Activated naive CD4-positive, alpha-beta T cell treated with anti-CD3 and anti-CD28 coated beads, Interleukin-2, amount 50 U/mL, for 24 hours (primary cell): ENCODE measurements around the gene PPT2.
"Not testable (repeated sequence)": the region's sequence is repeated elsewhere in the genome, so short reads cannot be mapped to it uniquely, and the experiment has no call there.

Experiments used
- H3K27ac Mint-ChIP-seq: one replicate; pipeline ENCODE4 v1.8.0; 2021; ENCODE audit warnings: mild to moderate bottlenecking, mixed read lengths
- H3K27me3 Mint-ChIP-seq: one replicate; pipeline ENCODE4 v1.8.0; 2021; ENCODE audit warnings: mixed read lengths
- H3K36me3 Mint-ChIP-seq: one replicate; pipeline ENCODE4 v1.8.0; 2021; ENCODE audit warnings: mixed read lengths
- H3K4me1 Mint-ChIP-seq: one replicate; pipeline ENCODE4 v1.8.0; 2021; ENCODE audit warnings: mixed read lengths
- H3K4me3 Mint-ChIP-seq: one replicate; pipeline ENCODE4 v1.8.0; 2021; ENCODE audit warnings: mild to moderate bottlenecking, mixed read lengths
- H3K9me3 Mint-ChIP-seq: one replicate; pipeline ENCODE4 v1.8.0; 2021; ENCODE audit warnings: mixed read lengths

Gene PPT2

GRCh38 chr6:32194825-32195651, 41.1 kb downstream of the PPT2 start:
- Mint-ChIP-seq H3K4me3 (peak overlapping the region; percentile 95), H3K27me3 (no peaks in the 10 kb centered on the region), H3K27ac (peak overlapping the region; percentile 97), H3K9me3 (no peaks in the 10 kb centered on the region), H3K36me3 (peaks cover 3% of the 10 kb centered on the region), H3K4me1 (peaks cover 49% of the 10 kb centered on the region)

DNA sequence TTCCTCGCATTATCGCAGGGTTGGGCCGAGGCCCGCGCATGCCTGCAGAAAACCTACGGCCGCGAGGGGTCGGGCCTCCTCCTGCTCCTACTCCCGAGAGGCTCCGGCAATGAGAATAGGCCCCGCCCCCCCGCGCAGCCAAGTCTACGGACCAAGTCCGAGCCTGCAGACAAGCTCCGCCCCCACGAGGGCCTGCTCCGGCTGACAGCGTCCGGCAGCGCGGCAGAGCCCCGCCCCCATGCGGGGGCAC, 41.6 kb downstream of the PPT2 start:
- peaks cover 3% of the 10 kb centered on the region for H3K36me3 Mint-ChIP-seq
- peak overlapping the region; percentile 95 for H3K4me3 Mint-ChIP-seq
- H3K27ac Mint-ChIP-seq = peak overlapping the region; percentile 97
- H3K4me1 Mint-ChIP-seq = peaks cover 49% of the 10 kb centered on the region
- no peaks in the 10 kb centered on the region for H3K27me3 Mint-ChIP-seq
- H3K9me3 Mint-ChIP-seq = no peaks in the 10 kb centered on the region

DNA sequence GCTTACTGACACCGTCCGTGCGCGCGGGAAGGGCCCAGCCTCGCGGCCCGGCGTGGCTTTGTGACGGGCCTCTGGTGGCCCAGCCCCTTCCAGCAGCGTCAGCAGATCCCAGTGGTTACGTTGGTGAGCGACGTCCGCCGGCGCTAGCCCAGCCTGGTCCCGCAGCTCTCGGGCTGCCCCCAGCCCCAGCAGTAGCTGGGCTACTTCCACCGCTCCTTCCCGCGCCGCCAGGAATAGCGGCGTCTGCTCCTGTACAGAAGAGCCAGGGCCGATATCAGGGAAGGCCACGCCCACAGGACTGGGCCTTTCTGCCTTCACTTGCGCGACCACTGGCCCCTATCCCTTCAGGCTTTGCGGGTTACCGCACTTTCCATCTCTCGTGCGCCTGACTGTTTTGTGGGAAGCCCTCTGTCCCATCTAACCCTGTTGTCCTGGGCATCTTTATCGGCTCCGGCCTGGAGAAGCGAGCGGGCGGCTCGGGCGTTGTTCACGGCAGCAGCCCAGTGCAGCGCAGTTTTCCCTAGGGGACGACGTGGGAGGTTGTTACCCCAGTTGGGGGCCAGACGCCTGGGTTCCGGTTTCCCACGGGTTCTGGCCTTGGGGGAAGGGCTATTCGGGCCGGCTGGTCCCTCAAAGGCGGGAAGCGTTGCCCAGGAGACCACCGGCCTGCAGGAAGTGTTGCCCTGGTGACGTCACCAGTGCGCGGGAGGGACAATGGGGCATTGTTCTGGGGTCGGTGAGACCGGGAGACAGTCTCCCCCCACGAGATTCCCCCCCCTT, 42.2 kb downstream of the PPT2 start:
- H3K4me1 Mint-ChIP-seq = peaks cover 47% of the 10 kb centered on the region
- no peaks in the 10 kb centered on the region for H3K27me3 Mint-ChIP-seq
- peak overlapping the region; percentile 98 for H3K27ac Mint-ChIP-seq
- no peaks in the 10 kb centered on the region for H3K9me3 Mint-ChIP-seq
- peak overlapping the region; percentile 95 for H3K4me3 Mint-ChIP-seq
- peaks cover 3% of the 10 kb centered on the region for H3K36me3 Mint-ChIP-seq

GRCh38 chr6:32196682-32197616, 43.0 kb downstream of the PPT2 start:
- Mint-ChIP-seq H3K27ac (peak overlapping the region; percentile 69), H3K9me3 (no peaks in the 10 kb centered on the region), H3K27me3 (no peaks in the 10 kb centered on the region), H3K36me3 (no peaks in the 10 kb centered on the region), H3K4me3 (peak overlapping the region; percentile 95), H3K4me1 (peaks cover 40% of the 10 kb centered on the region)

- no peak overlapping the region for H3K4me3 Mint-ChIP-seq
Measured at GRCh38 chr6:32198345-32198696, 44.4 kb downstream of the PPT2 start.

DNA sequence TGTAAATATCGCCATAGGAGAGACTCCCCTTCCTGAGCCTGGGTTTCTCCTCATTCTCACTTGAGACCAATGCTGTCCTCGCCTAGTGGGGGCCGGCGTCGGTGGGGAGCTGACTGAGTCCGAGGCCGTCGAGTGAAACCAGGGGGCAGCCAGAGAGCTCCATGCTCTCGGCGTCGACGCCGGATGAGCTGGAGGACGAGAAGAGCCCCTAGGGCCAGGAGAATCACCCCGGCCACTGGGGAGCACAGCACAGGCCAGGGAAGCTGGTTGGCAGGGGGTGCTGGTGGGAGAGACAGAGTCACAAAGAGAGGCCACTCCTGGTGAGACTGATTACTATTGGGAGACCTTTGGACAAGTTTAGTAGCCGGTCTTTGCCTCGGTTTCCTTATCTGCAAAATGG, 44.9 kb downstream of the PPT2 start:
- H3K9me3 Mint-ChIP-seq = no peaks in the 10 kb centered on the region
- no peaks in the 10 kb centered on the region for H3K36me3 Mint-ChIP-seq
- no peak overlapping the region for H3K27ac Mint-ChIP-seq
- no peak overlapping the region for H3K4me3 Mint-ChIP-seq
- H3K4me1 Mint-ChIP-seq = peaks cover 28% of the 10 kb centered on the region
- H3K27me3 Mint-ChIP-seq = no peaks in the 10 kb centered on the region

More at GRCh38 chr6:32198345-32198696, 44.4 kb downstream of the PPT2 start:
- Mint-ChIP-seq H3K27ac (no peak overlapping the region), H3K9me3 (no peaks in the 10 kb centered on the region), H3K27me3 (no peaks in the 10 kb centered on the region), H3K4me1 (peaks cover 33% of the 10 kb centered on the region), H3K36me3 (no peaks in the 10 kb centered on the region)

DNA sequence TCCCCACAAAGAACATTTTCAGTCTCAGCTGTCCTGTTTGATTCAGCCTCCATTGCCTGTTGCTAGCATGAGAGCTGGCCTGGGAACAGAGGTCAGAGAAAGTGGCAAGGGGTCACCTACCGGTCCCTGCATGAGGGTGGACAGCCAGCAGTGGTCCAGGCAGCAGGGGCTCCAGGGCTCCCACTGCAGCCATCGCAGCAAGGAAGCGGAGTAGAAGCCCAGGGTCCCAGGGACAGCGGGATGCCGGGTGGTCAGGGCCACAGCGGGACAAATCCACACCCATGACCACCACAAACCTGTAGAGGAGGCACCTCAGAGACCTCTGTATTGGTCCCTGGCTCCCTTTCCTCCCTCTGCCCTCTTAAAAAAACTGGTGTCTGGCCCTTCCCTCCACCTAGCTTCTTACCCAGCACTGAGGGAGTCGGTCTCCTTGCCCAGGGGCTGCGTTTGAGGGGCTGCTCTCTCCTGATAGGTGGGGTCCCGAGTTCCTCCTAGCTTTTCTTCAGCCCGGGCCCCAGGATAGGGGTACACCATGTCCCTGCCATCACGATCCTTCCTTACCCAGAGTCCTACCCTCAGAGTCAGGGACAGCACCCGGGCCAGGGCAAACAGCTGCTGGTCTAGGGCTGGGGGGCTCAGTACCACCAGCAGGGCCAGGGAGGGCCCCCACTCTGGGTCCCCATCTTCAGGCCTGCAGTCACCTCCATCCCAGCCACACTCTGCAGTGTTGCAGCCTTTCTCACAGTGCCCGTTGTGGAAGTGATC, 47.0 kb downstream of the PPT2 start:
- H3K27ac Mint-ChIP-seq = no peak overlapping the region
- H3K4me1 Mint-ChIP-seq = peaks cover 11% of the 10 kb centered on the region
- H3K9me3 Mint-ChIP-seq = no peaks in the 10 kb centered on the region
- no peaks in the 10 kb centered on the region for H3K36me3 Mint-ChIP-seq
- no peaks in the 10 kb centered on the region for H3K27me3 Mint-ChIP-seq
- H3K4me3 Mint-ChIP-seq = no peak overlapping the region

- peaks cover under 1% of the 10 kb centered on the region for H3K4me1 Mint-ChIP-seq
- no peak overlapping the region for H3K27ac Mint-ChIP-seq
- H3K4me3 Mint-ChIP-seq = no peak overlapping the region
- no peaks in the 10 kb centered on the region for H3K36me3 Mint-ChIP-seq
- H3K9me3 Mint-ChIP-seq = no peaks in the 10 kb centered on the region
- H3K27me3 Mint-ChIP-seq = no peaks in the 10 kb centered on the region
Measured at GRCh38 chr6:32202186-32202585, 48.2 kb downstream of the PPT2 start.

DNA sequence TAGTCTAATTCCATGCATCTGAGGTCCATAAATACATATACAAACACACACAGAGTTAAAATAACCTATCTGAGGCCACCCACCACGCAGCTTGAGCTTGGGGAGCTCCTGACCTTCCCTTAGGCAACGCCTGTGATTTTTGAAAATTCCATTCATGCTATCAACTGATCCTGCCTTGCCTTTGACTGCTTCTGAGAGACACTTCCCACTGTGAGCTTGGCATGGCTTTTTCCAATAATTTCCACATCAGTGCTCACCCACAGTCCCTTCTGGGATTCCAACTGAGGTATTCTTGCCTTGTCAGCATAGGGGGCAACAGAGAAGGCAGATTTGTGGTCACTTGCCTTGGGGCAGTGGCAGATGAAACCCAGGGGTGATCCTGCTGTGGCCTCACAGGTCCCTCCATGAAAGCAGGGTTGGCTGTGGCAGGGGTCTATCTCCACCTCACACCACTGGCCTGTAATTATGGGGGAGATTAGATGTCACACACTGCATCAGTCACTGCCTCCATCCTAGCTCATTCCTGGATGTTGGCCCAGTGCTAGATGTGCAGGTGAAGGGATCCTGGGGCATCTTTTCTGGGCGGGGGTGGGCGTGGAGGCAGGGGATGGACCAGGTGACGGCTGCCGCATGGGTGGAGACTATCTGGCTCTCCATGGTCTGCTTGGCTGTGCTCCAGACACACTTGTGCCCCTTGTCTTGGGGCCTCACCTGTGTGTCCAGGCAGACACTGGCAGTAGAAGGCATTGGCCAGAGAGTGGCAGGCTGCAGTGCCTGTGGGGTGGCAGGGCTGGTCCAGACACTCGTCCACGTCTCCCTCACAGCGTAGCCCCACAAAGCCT, 49.7 kb downstream of the PPT2 start:
- H3K27ac Mint-ChIP-seq = no peak overlapping the region
- H3K27me3 Mint-ChIP-seq = no peaks in the 10 kb centered on the region
- no peak overlapping the region for H3K4me3 Mint-ChIP-seq
- H3K4me1 Mint-ChIP-seq = no peaks in the 10 kb centered on the region
- no peaks in the 10 kb centered on the region for H3K36me3 Mint-ChIP-seq
- no peaks in the 10 kb centered on the region for H3K9me3 Mint-ChIP-seq

DNA sequence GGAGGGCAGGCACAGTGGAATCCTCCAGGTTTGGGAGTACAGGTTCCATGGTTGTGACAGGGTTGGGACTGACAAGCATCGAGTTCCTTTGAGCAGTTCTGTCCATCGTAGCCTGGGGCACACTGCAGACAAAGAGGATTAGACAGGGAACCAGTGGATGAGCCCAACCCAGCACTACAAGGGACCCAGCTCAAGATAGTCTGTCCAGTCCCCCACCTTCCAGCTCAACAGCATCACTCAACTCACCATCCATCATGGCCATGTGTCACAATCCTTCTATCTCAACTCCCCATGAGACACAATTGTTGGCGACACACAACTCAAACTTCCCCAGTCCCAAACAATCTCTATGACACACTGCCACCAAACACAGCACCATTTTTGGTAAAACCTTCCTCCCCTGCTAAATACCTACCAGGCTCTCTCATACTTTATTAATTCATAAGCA, 50.4 kb downstream of the PPT2 start:
- no peaks in the 10 kb centered on the region for H3K4me1 Mint-ChIP-seq
- no peak overlapping the region for H3K4me3 Mint-ChIP-seq
- no peak overlapping the region for H3K27ac Mint-ChIP-seq
- no peaks in the 10 kb centered on the region for H3K27me3 Mint-ChIP-seq
- H3K36me3 Mint-ChIP-seq = no peaks in the 10 kb centered on the region
- no peaks in the 10 kb centered on the region for H3K9me3 Mint-ChIP-seq

- Mint-ChIP-seq H3K4me1 (no peaks in the 10 kb centered on the region), H3K9me3 (no peaks in the 10 kb centered on the region), H3K36me3 (no peaks in the 10 kb centered on the region), H3K27me3 (no peaks in the 10 kb centered on the region), H3K27ac (peak overlapping the region; percentile 19), H3K4me3 (no peak overlapping the region)
Measured at GRCh38 chr6:32208996-32209395, 55.1 kb downstream of the PPT2 start.

DNA sequence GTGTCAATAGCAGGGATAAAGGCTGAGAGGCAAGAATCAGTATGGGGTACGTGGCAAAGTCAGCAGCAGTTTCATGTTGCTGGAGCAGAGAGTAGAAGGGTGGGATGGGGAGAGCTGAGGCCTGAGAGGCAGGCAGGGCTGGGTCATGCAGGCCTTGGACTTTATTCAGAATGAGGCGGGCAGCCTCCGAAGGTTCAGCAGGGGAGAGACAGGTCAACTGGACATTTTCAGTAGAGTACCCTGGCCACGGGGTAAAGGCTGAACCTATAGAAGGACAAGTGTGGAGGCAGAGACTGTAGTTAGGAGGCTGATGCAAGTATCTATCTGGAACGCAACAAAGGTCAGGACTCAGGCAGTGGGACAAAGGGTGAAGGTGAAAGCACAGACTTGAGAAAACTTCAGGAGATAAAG, 56.3 kb downstream of the PPT2 start:
- Mint-ChIP-seq H3K27ac (no peak overlapping the region), H3K9me3 (no peaks in the 10 kb centered on the region), H3K4me1 (no peaks in the 10 kb centered on the region), H3K27me3 (no peaks in the 10 kb centered on the region), H3K4me3 (no peak overlapping the region), H3K36me3 (no peaks in the 10 kb centered on the region)

- not testable (repeated sequence) for H3K27ac Mint-ChIP-seq, H3K4me3 Mint-ChIP-seq, H3K27me3 Mint-ChIP-seq, H3K36me3 Mint-ChIP-seq, H3K4me1 Mint-ChIP-seq, H3K9me3 Mint-ChIP-seq
Measured at GRCh38 chr6:32211432-32211831, 57.5 kb downstream of the PPT2 start.

DNA sequence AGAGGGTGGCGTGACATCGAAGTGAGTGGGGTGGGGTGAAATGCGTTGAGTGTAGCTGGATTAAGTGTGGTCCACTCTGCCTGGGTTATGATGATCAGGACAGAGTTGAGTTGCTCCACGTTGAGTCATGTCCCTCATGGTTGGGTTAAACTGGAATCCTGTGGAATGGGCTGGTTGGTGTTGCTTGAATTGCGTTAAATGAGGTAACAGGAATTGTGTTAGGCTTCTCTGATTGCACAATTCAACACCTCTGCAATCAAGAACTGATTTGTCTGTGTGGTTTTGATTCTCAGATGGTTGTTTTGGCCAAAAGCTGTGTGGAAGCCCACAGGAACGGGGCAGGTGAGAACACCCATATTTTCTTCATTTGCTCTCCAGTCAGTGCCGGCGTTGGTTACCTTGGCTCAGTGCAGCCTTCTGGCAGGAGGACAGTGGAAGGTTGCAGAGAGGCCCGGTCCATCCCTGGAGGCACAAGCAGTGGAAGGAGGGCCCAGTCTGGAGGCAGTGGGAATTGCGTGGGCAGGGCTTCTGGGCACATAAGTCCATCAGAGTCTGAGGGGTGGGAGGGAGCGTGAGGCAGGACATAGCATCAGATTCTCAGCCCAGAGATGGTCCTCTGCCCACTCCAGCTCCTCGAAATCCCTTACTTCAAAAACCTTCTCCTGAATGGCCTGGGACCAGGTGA, 58.3 kb downstream of the PPT2 start:
- Mint-ChIP-seq H3K4me3 (no peak overlapping the region), H3K27ac (no peak overlapping the region), H3K9me3 (no peaks in the 10 kb centered on the region), H3K4me1 (no peaks in the 10 kb centered on the region), H3K36me3 (no peaks in the 10 kb centered on the region), H3K27me3 (no peaks in the 10 kb centered on the region)
